H9 (cell line): ENCODE data around the gene SPTA1. TPM values are rescaled to one million over a fixed set of nuclear protein-coding genes. Genes with fewer than 3 reads are reported as not detected.

Source experiments
- DNase-seq: peaks from one replicate; pipeline ENCODE4 v3.0.0-alpha.2; 2017
- H2AFZ ChIP-seq: one replicate; pipeline ENCODE4 v1.6.1; 2013; ENCODE audit warnings: mild to moderate bottlenecking, low read length, control low read depth, moderate library complexity
- H2AK5ac ChIP-seq: 2 replicates; pipeline ENCODE4 v1.6.1; 2013; ENCODE audit warnings: low read length, control low read depth, mixed read lengths; ENCODE audit not compliant: insufficient read length
- H2BK120ac ChIP-seq: one replicate; pipeline ENCODE4 v1.6.1; 2013; ENCODE audit warnings: low read depth, mild to moderate bottlenecking, low read length, control low read depth, inconsistent platforms; ENCODE audit not compliant: poor library complexity, severe bottlenecking
- H2BK12ac ChIP-seq: 2 replicates; pipeline ENCODE4 v1.6.1; 2013; ENCODE audit warnings: low read length, control low read depth, mixed read lengths, low read depth; ENCODE audit not compliant: insufficient read length
- H2BK15ac ChIP-seq: 2 replicates; pipeline ENCODE4 v1.6.1; 2013; ENCODE audit warnings: low read depth, low read length, control low read depth
- H2BK20ac ChIP-seq: one replicate; pipeline ENCODE4 v1.6.1; 2013; ENCODE audit warnings: low read depth, mild to moderate bottlenecking, low read length, control low read depth, inconsistent platforms; ENCODE audit not compliant: poor library complexity, severe bottlenecking
- H2BK5ac ChIP-seq: 2 replicates; pipeline ENCODE4 v1.6.1; 2013; ENCODE audit warnings: low read length, control low read depth, mixed read lengths; ENCODE audit not compliant: insufficient read length
- H3K14ac ChIP-seq: 2 replicates; pipeline ENCODE4 v1.6.1; 2013; ENCODE audit warnings: low read length, control low read depth; ENCODE audit not compliant: insufficient read depth
- H3K18ac ChIP-seq: 2 replicates; pipeline ENCODE4 v1.6.1; 2013; ENCODE audit warnings: low read depth, mild to moderate bottlenecking, mixed read lengths, low read length, control low read depth; ENCODE audit not compliant: insufficient read length
- H3K23ac ChIP-seq: 2 replicates; pipeline ENCODE4 v1.6.1; 2013; ENCODE audit warnings: low read length, control low read depth, mixed read lengths, low read depth; ENCODE audit not compliant: insufficient read length
- H3K23me2 ChIP-seq: 2 replicates; pipeline ENCODE4 v1.6.1; 2013; ENCODE audit warnings: low read depth, mild to moderate bottlenecking, mixed read lengths, low read length, control low read depth; ENCODE audit not compliant: insufficient read length, poor library complexity, severe bottlenecking
- H3K27ac ChIP-seq: 2 replicates; pipeline ENCODE4 v1.5.1; 2013; ENCODE audit warnings: low read length, control low read depth, mixed read lengths, low read depth; ENCODE audit not compliant: insufficient read length
- H3K27me3 ChIP-seq: 2 replicates; pipeline ENCODE4 v1.6.1; 2013; ENCODE audit warnings: low read length, control low read depth, inconsistent platforms; ENCODE audit not compliant: insufficient read depth
- H3K4ac ChIP-seq: 2 replicates; pipeline ENCODE4 v1.6.1; 2013; ENCODE audit warnings: low read depth, mild to moderate bottlenecking, control low read depth, inconsistent platforms, low read length, moderate library complexity
- H3K4me1 ChIP-seq: 2 replicates; pipeline ENCODE4 v1.6.1; 2013; ENCODE audit warnings: low read length, control low read depth, inconsistent platforms; ENCODE audit not compliant: insufficient read depth
- H3K4me2 ChIP-seq: 2 replicates; pipeline ENCODE4 v1.6.1; 2013; ENCODE audit warnings: low read length, control low read depth, mixed read lengths; ENCODE audit not compliant: insufficient read length, insufficient read depth
- H3K56ac ChIP-seq: 2 replicates; pipeline ENCODE4 v1.6.1; 2013; ENCODE audit warnings: low read depth, mild to moderate bottlenecking, mixed read lengths, low read length, control low read depth; ENCODE audit not compliant: insufficient read length
- H3K79me1 ChIP-seq: 2 replicates; pipeline ENCODE4 v1.6.1; 2013; ENCODE audit warnings: low read depth, mild to moderate bottlenecking, moderate library complexity, low read length, control low read depth, inconsistent platforms; ENCODE audit not compliant: insufficient read depth, poor library complexity, severe bottlenecking
- H3K79me2 ChIP-seq: 2 replicates; pipeline ENCODE4 v1.6.1; 2013; ENCODE audit warnings: low read length, control low read depth, inconsistent platforms; ENCODE audit not compliant: insufficient read depth
- H3K9ac ChIP-seq: 2 replicates; pipeline ENCODE4 v1.6.1; 2013; ENCODE audit warnings: low read length, control low read depth, mixed read lengths; ENCODE audit not compliant: insufficient read length; ENCODE audit errors: extremely low read depth
- H3K9me3 ChIP-seq: one replicate; pipeline ENCODE4 v1.6.1; 2013; ENCODE audit warnings: low read depth, low read length, inconsistent platforms; ENCODE audit not compliant: control insufficient read depth
- H3T11ph ChIP-seq: one replicate; pipeline ENCODE4 v1.6.1; 2013; ENCODE audit warnings: mild to moderate bottlenecking, low read length, control low read depth, inconsistent platforms
- H4K20me1 ChIP-seq: one replicate; pipeline ENCODE4 v1.6.1; 2013; ENCODE audit not compliant: control insufficient read depth, insufficient read length, insufficient read depth
- H4K5ac ChIP-seq: 2 replicates; pipeline ENCODE4 v1.6.1; 2013; ENCODE audit warnings: low read depth, mild to moderate bottlenecking, mixed read lengths, low read length, control low read depth; ENCODE audit not compliant: insufficient read length
- H4K8ac ChIP-seq: replicated peaks from 2 replicates; pipeline ENCODE4 v1.6.1; 2013; ENCODE audit warnings: low read length, control low read depth, mixed read lengths, low read depth; ENCODE audit not compliant: insufficient read length
- H4K91ac ChIP-seq: 2 replicates; pipeline ENCODE4 v1.6.1; 2013; ENCODE audit warnings: low read depth, mild to moderate bottlenecking, moderate library complexity, mixed read lengths, low read length, control low read depth; ENCODE audit not compliant: insufficient read length
- H3K27ac Mint-ChIP-seq, 3 experiments: 2 replicates in 2 of 3; 3 replicates in 1 of 3; pipeline ENCODE4 v1.8.0; 2020 to 2021; ENCODE audit warnings: mixed read lengths in 3 of 3, mild to moderate bottlenecking in 1 of 3, moderate library complexity in 1 of 3
- H3K27me3 Mint-ChIP-seq: 2 replicates; pipeline ENCODE4 v1.8.0; 2021; ENCODE audit warnings: low read depth, mild to moderate bottlenecking, moderate library complexity, mixed read lengths
- H3K36me3 Mint-ChIP-seq, 3 experiments: 2 replicates in 2 of 3; 3 replicates in 1 of 3; pipeline ENCODE4 v1.8.0; 2020 to 2021; ENCODE audit warnings: low read depth in 3 of 3, mixed read lengths in 3 of 3; ENCODE audit not compliant: insufficient read depth in 1 of 3
- H3K4me1 Mint-ChIP-seq, 2 experiments: 2 replicates each; pipeline ENCODE4 v1.8.0; 2020; ENCODE audit warnings: mixed read lengths in 2 of 2
- H3K4me3 Mint-ChIP-seq, 2 experiments: 2 replicates in 1 of 2; 3 replicates in 1 of 2; pipeline ENCODE4 v1.8.0; 2020 to 2021; ENCODE audit warnings: mild to moderate bottlenecking in 2 of 2, mixed read lengths in 2 of 2, moderate library complexity in 1 of 2
- H3K9me3 Mint-ChIP-seq, 2 experiments: 2 replicates in 1 of 2; 3 replicates in 1 of 2; pipeline ENCODE4 v1.8.0; 2020; ENCODE audit warnings: mild to moderate bottlenecking in 2 of 2, mixed read lengths in 2 of 2, moderate library complexity in 1 of 2
- WGBS: extraction: QIAGEN DNeasy Blood & Tissue Kit; methylation state at CpG from one replicate; pipeline ENCODE4 v1.1.7; 2013; ENCODE audit warnings: missing lambda C conversion rate, low lambda C conversion rate, mixed read lengths; ENCODE audit not compliant: insufficient read length; ENCODE audit errors: extremely low coverage; 5-methylcytosine and 5-hydroxymethylcytosine counted together
- total RNA-seq: library from RNA; stranded (reverse); gene quantifications from 2 replicates; pipeline ENCODE4 v1.2.1, GENCODE V29; 2021
- TF ChIP-seq, protein P1 (sequence below): fragments of 200-600 bp; sonication (generic); conservative IDR thresholded peaks from 3 replicates; pipeline ENCODE4 v1.8.0; 2021; ENCODE audit warnings: antibody characterized with exemption, mild to moderate bottlenecking

Gene SPTA1
- total RNA-seq, 1 experiment from 2014 or later: not detected

DNA sequence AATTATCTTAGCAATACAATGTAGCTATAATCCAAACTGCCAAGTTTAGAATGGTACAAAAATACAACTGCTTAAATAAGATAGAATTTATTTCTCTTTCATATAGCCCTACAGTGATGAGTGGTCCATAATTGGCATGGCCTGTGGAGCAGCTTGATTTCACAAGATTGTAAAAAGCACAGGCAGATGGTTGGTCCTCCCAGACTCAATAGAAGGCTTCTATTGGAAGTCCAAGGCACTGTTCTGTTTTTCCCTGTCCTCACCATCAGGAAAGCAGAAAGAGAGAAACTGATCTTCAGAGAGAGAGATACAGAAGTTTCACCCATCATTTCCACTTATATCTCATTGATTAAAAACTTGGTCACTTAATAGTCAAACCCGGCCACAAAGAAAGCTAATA lies 114.3 kb downstream of the SPTA1 start:
- H3K9me3 ChIP-seq: no peaks in the 10 kb centered on the region
- H3K4me3 Mint-ChIP-seq: no peak overlapping the region
- no peaks in the 10 kb centered on the region for H3K36me3 Mint-ChIP-seq
- DNase-seq: no peak
- H3K4me2 ChIP-seq: no peak overlapping the region
- H3K23ac ChIP-seq: no peak overlapping the region
- no peak overlapping the region for H3K27ac Mint-ChIP-seq
- H3K9ac ChIP-seq: no peak overlapping the region
- H3K4me1 Mint-ChIP-seq: no peaks in the 10 kb centered on the region
- no peaks in the 10 kb centered on the region for H3K27me3 ChIP-seq
- no peak overlapping the region for H3K27ac ChIP-seq
- no peak overlapping the region for H3K14ac ChIP-seq
- H3K79me2 ChIP-seq: no peaks in the 10 kb centered on the region
- no peaks in the 10 kb centered on the region for H4K20me1 ChIP-seq
- no peak overlapping the region for H3K4ac ChIP-seq
- peaks cover 1% of the 10 kb centered on the region; the same call in 1 of the 2 replicates for H3K27me3 Mint-ChIP-seq
- H2BK20ac ChIP-seq: no peak overlapping the region
- TF ChIP-seq, protein P1, sequence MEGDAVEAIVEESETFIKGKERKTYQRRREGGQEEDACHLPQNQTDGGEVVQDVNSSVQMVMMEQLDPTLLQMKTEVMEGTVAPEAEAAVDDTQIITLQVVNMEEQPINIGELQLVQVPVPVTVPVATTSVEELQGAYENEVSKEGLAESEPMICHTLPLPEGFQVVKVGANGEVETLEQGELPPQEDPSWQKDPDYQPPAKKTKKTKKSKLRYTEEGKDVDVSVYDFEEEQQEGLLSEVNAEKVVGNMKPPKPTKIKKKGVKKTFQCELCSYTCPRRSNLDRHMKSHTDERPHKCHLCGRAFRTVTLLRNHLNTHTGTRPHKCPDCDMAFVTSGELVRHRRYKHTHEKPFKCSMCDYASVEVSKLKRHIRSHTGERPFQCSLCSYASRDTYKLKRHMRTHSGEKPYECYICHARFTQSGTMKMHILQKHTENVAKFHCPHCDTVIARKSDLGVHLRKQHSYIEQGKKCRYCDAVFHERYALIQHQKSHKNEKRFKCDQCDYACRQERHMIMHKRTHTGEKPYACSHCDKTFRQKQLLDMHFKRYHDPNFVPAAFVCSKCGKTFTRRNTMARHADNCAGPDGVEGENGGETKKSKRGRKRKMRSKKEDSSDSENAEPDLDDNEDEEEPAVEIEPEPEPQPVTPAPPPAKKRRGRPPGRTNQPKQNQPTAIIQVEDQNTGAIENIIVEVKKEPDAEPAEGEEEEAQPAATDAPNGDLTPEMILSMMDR: no peak
- H3K23me2 ChIP-seq: no peaks in the 10 kb centered on the region
- no peaks in the 10 kb centered on the region for H3K4me1 ChIP-seq
- no peak overlapping the region for H3T11ph ChIP-seq
- H3K79me1 ChIP-seq: no peaks in the 10 kb centered on the region
- no peak overlapping the region for H2AK5ac ChIP-seq
- H2AFZ ChIP-seq: no peak overlapping the region
- H4K5ac ChIP-seq: no peak overlapping the region
- no peak overlapping the region for H3K18ac ChIP-seq
- H4K91ac ChIP-seq: no peak overlapping the region
- no peaks in the 10 kb centered on the region for H3K9me3 Mint-ChIP-seq
- H3K56ac ChIP-seq: no peak overlapping the region
- H2BK5ac ChIP-seq: no peak overlapping the region
- H2BK15ac ChIP-seq: no peak overlapping the region
- no CpG with 5 or more reads among the region's 1 CpG for WGBS
- H2BK12ac ChIP-seq: no peak overlapping the region
- no peak overlapping the region for H2BK120ac ChIP-seq
- H4K8ac ChIP-seq: no peak overlapping the region
